HUDEP-2 (cell line): ENCODE data around the gene PTF1A.
"Not testable (repeated sequence)": the region's sequence is repeated elsewhere in the genome, so short reads cannot be mapped to it uniquely, and the experiment has no call there.

Source experiments
- DNase-seq, 76 experiments: peaks; one replicate each; lab custom pipeline; 2025; ENCODE audit not compliant: unreplicated experiment in 76 of 76; lab: John Stamatoyannopoulos, UW

Gene PTF1A

DNA sequence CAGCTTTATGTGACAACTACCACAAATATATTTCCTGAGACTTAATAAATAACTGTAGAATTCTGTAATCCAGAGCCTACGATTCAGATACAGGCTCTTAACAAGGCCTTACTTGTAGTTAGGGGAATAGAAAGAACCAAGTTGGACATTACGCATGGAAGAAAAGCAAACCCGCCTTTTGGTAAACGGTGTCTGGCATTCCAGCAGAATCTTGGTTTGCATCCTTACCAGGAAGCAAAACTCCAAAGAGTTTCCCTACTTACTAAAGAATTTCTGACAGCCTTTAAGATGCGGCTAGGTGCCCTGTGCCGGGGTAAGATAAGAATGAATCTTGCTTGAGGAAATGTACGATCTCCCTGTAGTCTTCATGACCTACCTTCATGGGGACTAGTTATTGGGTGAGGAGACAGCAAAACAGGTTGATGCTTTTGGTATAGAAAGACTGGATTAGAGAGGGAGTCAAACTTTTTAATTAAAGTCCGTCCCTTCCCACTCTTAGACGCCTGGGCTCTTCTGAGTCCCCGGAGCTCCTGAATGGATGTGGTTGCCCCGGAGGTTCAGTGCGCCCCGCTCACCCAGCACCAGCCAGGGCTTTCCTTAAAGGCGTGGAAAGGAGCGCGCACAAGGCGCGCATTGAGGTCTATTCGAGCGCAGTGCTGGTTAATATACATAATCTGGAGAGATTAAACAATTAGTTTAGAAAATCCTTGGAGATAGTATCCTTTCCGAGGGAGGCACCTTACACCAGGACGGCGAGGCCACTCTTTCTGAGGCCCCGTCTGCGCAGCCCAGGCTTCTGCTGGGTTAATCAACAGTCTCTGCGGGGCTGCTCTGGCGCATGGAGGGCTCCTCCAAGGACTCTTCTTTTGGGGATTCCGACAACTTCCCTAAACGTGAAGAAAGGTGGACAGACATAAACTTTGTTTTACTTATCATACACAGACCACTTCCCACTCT lies 11.5 kb downstream of the PTF1A start:
- DNase-seq, result no peak

DNA sequence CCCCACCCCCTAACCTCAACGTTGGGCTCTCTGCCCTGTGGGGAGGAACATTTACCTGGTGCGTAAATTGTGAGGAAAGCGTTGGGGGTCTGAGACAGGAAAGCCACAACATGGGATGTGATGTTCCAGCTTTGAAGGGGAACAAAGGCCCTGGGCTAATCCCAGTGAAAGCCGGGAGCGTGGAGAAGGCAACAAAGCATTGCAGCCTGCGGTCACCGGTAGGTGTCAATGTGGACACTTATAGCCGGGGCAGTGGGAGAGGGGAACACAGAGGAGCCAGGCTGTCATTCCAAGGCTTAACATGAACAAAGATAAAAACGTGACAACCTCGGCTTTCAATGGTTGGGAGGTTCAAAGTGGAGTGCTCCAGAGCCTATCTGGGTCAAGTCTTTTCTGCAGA lies 12.7 kb downstream of the PTF1A start:
- no peak for DNase-seq

DNA sequence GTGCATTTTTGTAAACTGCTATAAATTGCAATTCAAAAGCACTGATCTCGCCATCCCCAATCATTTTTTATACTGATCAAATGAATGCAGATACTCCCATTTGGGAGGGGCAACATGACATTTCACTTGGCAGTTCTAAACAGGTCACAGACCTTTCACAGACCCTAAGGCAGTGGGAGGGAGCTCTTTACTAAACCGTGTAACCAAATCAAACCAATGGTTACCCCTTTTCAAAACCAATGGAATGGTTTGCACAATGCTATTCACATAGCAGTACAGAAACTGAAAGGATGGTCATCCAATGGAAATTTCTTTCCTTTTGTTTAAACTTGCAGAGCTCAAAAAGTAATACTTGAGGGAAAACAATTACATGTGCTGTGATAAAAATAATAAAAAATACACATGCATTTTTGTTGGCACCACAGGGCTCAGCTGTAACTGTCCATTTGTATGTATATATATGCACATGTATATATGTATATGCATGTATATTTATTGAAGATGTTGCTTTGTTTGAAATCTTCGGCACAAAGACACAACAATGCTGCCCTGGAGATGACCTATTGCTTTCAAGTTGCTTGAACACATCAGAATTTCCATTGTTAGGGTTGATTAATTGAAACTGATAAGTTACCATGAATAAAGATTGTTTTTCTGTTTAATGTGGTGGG lies 14.0 kb downstream of the PTF1A start:
- DNase-seq, result no peak

DNA sequence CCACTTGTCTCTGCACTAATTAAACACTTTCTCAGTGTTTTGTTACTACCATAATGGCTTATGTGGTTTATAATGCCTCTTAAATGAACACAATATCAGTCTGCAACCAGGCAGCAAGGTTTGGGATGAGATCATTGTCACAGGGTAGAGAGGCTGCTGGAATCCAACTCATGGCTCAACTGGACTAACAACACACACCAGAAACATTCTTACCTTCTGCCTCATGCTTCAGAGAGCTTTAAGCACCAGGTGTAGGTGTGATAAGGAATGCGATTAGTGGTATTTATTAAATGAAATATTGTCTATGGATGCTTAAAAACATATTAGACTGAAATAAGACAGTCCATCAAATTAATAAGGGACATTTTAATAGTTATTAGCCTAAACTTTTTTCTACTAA lies 25.4 kb downstream of the PTF1A start:
- DNase-seq, result no peak

DNA sequence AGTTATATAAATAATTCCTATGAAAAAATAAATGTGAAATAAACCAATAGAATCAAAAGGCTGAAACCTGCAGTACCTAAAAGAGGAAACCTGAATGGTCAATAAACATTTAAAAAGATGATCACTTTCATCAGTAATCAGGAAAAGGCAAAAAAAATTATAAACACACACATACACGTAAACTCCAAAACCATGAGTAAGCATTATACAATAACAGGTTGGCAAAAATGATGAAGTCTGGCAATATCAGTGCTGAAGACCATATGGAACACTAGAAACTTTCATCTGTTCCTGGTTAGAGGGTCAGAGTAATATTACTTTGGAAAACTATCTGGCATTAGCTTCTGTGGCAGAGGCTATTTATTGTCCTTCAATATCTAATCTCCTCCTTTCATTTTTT lies 38.5 kb downstream of the PTF1A start:
- no peak for DNase-seq

DNA sequence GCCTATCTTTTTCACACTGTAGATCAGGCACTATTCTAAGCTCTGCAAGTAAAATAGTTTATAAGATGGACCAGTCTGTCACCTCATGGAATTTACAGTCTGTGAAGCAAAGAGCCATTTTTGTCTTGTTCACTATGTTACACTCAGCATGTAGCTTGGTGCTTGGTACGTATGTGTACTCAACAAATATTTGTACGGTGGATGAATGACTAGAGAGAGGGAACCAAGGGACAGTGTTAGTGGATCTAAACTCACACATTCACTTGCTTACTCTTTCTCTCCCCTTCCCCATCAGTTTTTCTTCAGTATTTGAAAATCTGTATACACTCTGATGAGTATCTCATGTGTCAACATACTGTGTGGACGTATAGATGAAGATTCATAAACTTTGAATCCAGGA lies 45.9 kb downstream of the PTF1A start:
- DNase-seq, result no peak

DNA sequence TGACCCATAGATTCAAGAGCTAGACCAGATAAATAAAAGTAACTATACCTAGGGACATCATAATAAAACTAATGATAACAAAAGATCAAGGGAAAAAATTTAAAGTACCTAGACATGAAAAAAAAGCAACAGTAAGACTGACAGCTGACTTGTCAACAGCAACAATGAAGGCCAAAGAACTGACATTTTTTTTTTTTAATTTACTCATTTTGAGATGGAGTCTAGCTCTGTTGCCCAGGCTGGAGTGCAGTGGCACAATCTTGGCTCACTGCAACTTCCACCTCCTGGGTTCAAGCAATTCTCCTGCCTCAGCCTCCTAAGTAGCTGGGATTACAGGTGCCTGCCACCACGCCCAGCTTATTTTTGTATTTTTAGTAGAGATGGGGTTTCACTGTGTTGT lies 49.7 kb downstream of the PTF1A start:
- DNase-seq, result not testable (repeated sequence)
